Activated B cell treated with CpG ODN at 0.5 μM for 24 hours (primary cell): ENCODE results near the gene ADD1. TPM values are rescaled to one million over a fixed set of nuclear protein-coding genes. Genes with fewer than 3 reads are reported as not detected.
"Not testable (repeated sequence)": the region's sequence is repeated elsewhere in the genome, so short reads cannot be mapped to it uniquely, and the experiment has no call there.

Experiments used
- ATAC-seq: fragments of 200-7000 bp; cut with Tn5 transposase; one replicate; pipeline ENCODE4 v1.10.0; 2021; ENCODE audit warnings: low read depth, mild to moderate bottlenecking, moderate library complexity
- CTCF ChIA-PET: fragments of 350-600 bp; sonication (Branson Sonifier 250); formaldehyde crosslinking; loops from one replicate; lab custom pipeline; 2021; ENCODE audit warnings: antibody characterized with exemption; lab: Charles Lee
- POLR2A ChIA-PET: fragments of 350-600 bp; sonication (Branson Sonifier 250); formaldehyde crosslinking; loops from one replicate; lab custom pipeline; 2021; ENCODE audit warnings: antibody characterized with exemption; lab: Charles Lee
- DNase-seq: peaks from one replicate; pipeline ENCODE4 v3.0.0; 2022
- H3K27ac Mint-ChIP-seq: one replicate; pipeline ENCODE4 v1.8.0; 2020; ENCODE audit warnings: mixed read lengths
- H3K27me3 Mint-ChIP-seq: one replicate; pipeline ENCODE4 v1.8.0; 2021; ENCODE audit warnings: mixed read lengths
- H3K36me3 Mint-ChIP-seq: one replicate; pipeline ENCODE4 v1.8.0; 2021; ENCODE audit warnings: low read depth, mixed read lengths
- H3K4me1 Mint-ChIP-seq: one replicate; pipeline ENCODE4 v1.8.0; 2021; ENCODE audit warnings: mixed read lengths
- H3K4me3 Mint-ChIP-seq: one replicate; pipeline ENCODE4 v1.8.0; 2020; ENCODE audit warnings: mild to moderate bottlenecking, mixed read lengths
- H3K9me3 Mint-ChIP-seq: one replicate; pipeline ENCODE4 v1.8.0; 2020; ENCODE audit warnings: mixed read lengths
- CTCF ChIP-seq: fragments of 200-600 bp; IDR thresholded peaks from one replicate; pipeline ENCODE4 v1.8.0; 2022; ENCODE audit warnings: antibody characterized with exemption, mild to moderate bottlenecking
- intact Hi-C: fragments of 100-400 bp; cut with micrococcal nuclease; formaldehyde crosslinking; loops from one replicate; pipeline ENCODE4 v1.15.1; 2024
- total RNA-seq: library from RNA; stranded (reverse); gene quantifications from 2 replicates; pipeline ENCODE4 v1.2.3, GENCODE V29; 2022

Gene ADD1
- total RNA-seq, 1 donor from 2014 or later, result 340 TPM

- TF ChIP-seq CTCF, result no peak
- no peak for ATAC-seq
- intact Hi-C loops, result loop anchor here (10.0 kb wide), 2 partner anchors 523 to 693 kb away; partner anchors contain the start of genes CFAP99, HAUS3, POLN and ZFYVE28
- Mint-ChIP-seq H3K4me3 (peak overlapping the region; percentile 83), H3K4me1 (peaks cover 48% of the 10 kb centered on the region), H3K36me3 (peaks cover 59% of the 10 kb centered on the region), H3K27me3 (no peaks in the 10 kb centered on the region), H3K27ac (peak overlapping the region; percentile 76), H3K9me3 (no peaks in the 10 kb centered on the region)
- ChIA-PET CTCF (interaction anchor here (1.7 kb wide), 1 partner anchor 11 kb away, joined by 6 read pairs; no protein-coding TSS in a partner anchor), POLR2A (interaction anchor here (0.7 to 4.0 kb wide), 5 partner anchors 17 to 404 kb away, joined by 3 to 31 read pairs (median 3); partner anchors contain the start of genes GRK4 and NOP14)
- peak; percentile 27 for DNase-seq
Observed at GRCh38 chr4:2937146-2937857, 93.7 kb downstream of the ADD1 start.

DNA sequence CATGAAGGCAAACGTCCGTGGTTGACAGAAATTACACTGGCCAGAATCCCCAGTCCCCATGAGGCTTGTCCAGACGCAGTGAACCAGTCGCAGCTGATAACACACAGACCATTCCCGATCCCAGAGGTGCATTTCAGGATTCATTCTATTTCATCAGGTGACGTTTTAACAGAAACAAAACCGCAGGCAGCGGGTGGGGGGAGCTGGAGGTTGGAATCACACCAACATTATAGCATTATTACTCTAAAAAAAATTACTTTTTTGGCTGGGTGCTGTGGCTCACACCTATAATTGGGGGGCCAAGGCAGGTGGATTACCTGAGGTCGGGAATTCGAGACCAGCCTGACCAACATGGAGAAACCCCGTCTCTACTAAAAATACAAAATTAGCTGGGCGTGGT is 94.3 kb downstream of the ADD1 start:
- Mint-ChIP-seq H3K36me3 (peaks cover 64% of the 10 kb centered on the region), H3K4me3 (no peak overlapping the region), H3K27me3 (no peaks in the 10 kb centered on the region), H3K27ac (no peak overlapping the region), H3K4me1 (peaks cover 41% of the 10 kb centered on the region), H3K9me3 (no peaks in the 10 kb centered on the region)
- TF ChIP-seq CTCF, result no peak
- CTCF ChIA-PET, result interaction anchor here (1.7 kb wide), 1 partner anchor 10 kb away, joined by 6 read pairs; no protein-coding TSS in a partner anchor
- intact Hi-C loops, result loop anchor here (10.0 kb wide), 2 partner anchors 523 to 693 kb away; partner anchors contain the start of genes CFAP99, HAUS3, POLN and ZFYVE28
- POLR2A ChIA-PET, result interaction anchor here (0.6 to 4.0 kb wide), 3 partner anchors 16 to 145 kb away, joined by 3 to 31 read pairs (median 3); partner anchors contain the start of genes GRK4, NOP14 and SH3BP2
- DNase-seq (peak; percentile 10), ATAC-seq (no peak)

DNA sequence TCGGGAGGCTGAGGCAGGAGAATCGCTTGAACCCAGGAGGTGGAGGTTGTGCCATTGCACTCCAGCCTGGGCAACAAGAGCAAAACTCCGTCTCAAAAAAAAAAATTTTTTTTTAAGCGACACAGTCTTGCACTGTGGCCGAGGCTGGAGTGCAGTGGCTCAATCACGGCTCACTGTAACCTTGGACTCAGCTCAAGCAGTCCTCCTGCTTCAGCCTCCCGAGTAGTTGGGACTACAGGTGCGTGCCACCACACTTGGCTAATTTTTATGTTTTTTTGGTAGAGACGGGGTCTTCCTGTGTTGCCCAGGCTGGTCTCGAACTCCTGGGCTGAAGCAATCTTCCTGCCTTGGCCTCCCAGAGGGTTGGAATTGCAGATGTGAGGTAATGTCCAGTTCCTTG is 94.8 kb downstream of the ADD1 start:
- intact Hi-C loops, result loop anchor here (10.0 kb wide), 2 partner anchors 524 to 694 kb away; partner anchors contain the start of genes CFAP99, HAUS3, POLN and ZFYVE28
- peak; percentile 7 for DNase-seq
- POLR2A ChIA-PET, result interaction anchor here (0.6 to 4.0 kb wide), 2 partner anchors 25 to 145 kb away, joined by 3 to 31 read pairs; partner anchors contain the start of genes GRK4, NOP14 and SH3BP2
- Mint-ChIP-seq H3K36me3 (peaks cover 65% of the 10 kb centered on the region), H3K4me1 (peaks cover 37% of the 10 kb centered on the region)
- H3K27me3 Mint-ChIP-seq, H3K9me3 Mint-ChIP-seq, H3K27ac Mint-ChIP-seq, H3K4me3 Mint-ChIP-seq, ATAC-seq, CTCF ChIA-PET: not testable (repeated sequence)

DNA sequence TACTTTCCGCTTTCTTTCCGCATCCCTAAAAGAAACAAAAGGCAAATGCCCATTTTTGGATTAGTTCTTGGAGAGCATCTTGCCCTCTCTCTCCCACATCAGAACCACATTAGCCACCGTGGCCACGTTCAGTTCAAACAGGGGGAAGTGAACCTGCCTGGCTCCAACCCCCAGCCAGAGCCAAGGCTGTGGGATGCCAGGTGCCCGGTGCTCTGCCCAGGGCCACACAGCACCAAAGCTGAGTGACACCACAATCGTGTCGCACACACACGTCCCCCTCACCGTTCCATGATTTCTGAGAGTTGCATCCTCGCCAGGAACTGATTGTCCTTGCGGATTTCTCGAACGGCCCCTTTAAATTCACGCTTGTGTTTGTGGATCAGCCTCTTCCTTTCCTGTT is 95.3 kb downstream of the ADD1 start:
- POLR2A ChIA-PET, result no interaction called here
- no peak overlapping the region for H3K4me3 Mint-ChIP-seq
- peaks cover 35% of the 10 kb centered on the region for H3K4me1 Mint-ChIP-seq
- H3K9me3 Mint-ChIP-seq, result no peaks in the 10 kb centered on the region
- H3K27me3 Mint-ChIP-seq, result no peaks in the 10 kb centered on the region
- no peak for ATAC-seq
- CTCF ChIA-PET, result no interaction called here
- intact Hi-C loops, result loop anchor here (10.0 kb wide), 2 partner anchors 524 to 694 kb away; partner anchors contain the start of genes CFAP99, HAUS3, POLN and ZFYVE28
- peaks cover 69% of the 10 kb centered on the region for H3K36me3 Mint-ChIP-seq
- peak; percentile 8 for DNase-seq
- TF ChIP-seq CTCF, result no peak
- H3K27ac Mint-ChIP-seq, result no peak overlapping the region

DNA sequence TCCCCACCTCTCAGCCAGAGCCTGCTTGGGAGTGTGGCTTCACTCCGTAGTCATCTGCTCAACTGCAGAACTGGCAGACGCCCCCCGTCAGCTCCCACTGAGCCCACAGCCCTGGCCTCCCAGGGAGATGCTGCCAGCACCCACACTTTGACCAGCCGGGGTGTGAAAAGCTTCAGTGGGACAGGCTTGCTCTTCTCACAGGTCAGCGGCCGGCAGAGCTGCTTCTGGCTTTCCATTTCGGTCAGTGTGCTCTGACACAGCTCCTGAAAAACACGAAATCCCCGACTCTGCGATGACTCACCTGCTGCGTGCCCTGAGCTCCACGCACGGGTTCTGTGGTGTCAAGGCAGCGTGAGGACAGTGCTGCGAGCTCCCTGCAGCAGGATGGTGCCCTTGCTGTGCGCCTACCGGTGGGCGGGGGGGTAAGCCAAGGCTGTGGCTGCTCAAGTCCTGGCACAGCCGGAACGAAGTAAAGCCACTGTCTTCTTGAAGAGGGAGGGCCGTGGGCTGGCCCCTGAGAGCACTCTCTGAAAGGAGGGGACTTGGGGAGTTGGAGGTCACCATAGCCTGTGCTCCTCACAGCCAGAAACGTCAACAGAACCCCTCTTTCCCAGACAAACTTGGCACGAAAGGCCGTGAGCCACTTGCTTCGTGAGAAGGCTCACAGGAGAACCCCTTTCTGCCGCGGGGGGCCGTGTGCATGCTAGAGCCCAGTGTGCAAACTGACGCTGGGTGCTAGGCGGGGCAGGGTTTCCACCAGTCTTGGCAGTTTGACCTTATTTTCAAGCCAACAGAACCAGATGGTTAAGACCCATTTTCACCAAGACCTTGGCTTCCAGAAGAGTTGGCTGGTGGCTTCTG is 96.0 kb downstream of the ADD1 start:
- Mint-ChIP-seq H3K27ac (no peak overlapping the region), H3K4me3 (no peak overlapping the region), H3K9me3 (no peaks in the 10 kb centered on the region), H3K4me1 (peaks cover 35% of the 10 kb centered on the region), H3K36me3 (peaks cover 74% of the 10 kb centered on the region), H3K27me3 (no peaks in the 10 kb centered on the region)
- no peak for TF ChIP-seq CTCF
- intact Hi-C loops, result loop anchor here (10.0 kb wide), 2 partner anchors 525 to 695 kb away; partner anchors contain the start of genes CFAP99, HAUS3, POLN and ZFYVE28
- CTCF ChIA-PET, result no interaction called here
- no peak for DNase-seq
- POLR2A ChIA-PET, result interaction anchor here (0.5 kb wide), 1 partner anchor 46 kb away, joined by 4 read pairs; no protein-coding TSS in a partner anchor
- no peak for ATAC-seq
